Hepatocyte (in vitro differentiated cells): ENCODE results near the gene LRRC19. TPM values are rescaled to one million over a fixed set of nuclear protein-coding genes. Genes with fewer than 3 reads are reported as not detected.

ENCODE experiments used
- DNase-seq: peaks from one replicate; pipeline ENCODE4 v3.0.0-alpha.2; 2016; ENCODE audit warnings: low spot score
- H2AFZ ChIP-seq: fragments of 200-600 bp; sonication (generic); 2 replicates; pipeline ENCODE4 v1.6.0; 2016; ENCODE audit warnings: antibody characterized with exemption, mild to moderate bottlenecking
- H3K27ac ChIP-seq: fragments of 200-600 bp; sonication (generic); 2 replicates; pipeline ENCODE4 v1.5.1; 2016; ENCODE audit warnings: mild to moderate bottlenecking
- H3K27me3 ChIP-seq: fragments of 200-600 bp; sonication (generic); 2 replicates; pipeline ENCODE4 v1.6.1; 2016
- H3K36me3 ChIP-seq: fragments of 200-600 bp; sonication (generic); replicated peaks from 2 replicates; pipeline ENCODE4 v1.5.1; 2016; ENCODE audit warnings: low read depth; ENCODE audit not compliant: insufficient read depth
- H3K4me1 ChIP-seq: fragments of 200-600 bp; sonication (generic); 2 replicates; pipeline ENCODE4 v1.5.1; 2016; ENCODE audit warnings: mild to moderate bottlenecking, moderate library complexity; ENCODE audit not compliant: insufficient read depth
- H3K4me2 ChIP-seq: fragments of 200-600 bp; sonication (generic); 2 replicates; pipeline ENCODE4 v1.6.0; 2016
- H3K4me3 ChIP-seq: fragments of 200-600 bp; sonication (generic); 2 replicates; pipeline ENCODE4 v1.5.1; 2016; ENCODE audit warnings: mild to moderate bottlenecking
- H3K79me2 ChIP-seq: fragments of 200-600 bp; sonication (generic); 2 replicates; pipeline ENCODE4 v1.6.0; 2017; ENCODE audit warnings: mild to moderate bottlenecking
- H3K9me2 ChIP-seq: fragments of 200-600 bp; sonication (generic); replicated peaks from 2 replicates; pipeline ENCODE4 v1.6.0; 2017; ENCODE audit warnings: mild to moderate bottlenecking; ENCODE audit not compliant: insufficient read depth
- H3K9me3 ChIP-seq: fragments of 200-600 bp; sonication (generic); 2 replicates; pipeline ENCODE4 v1.5.1; 2016; ENCODE audit warnings: low read depth, mild to moderate bottlenecking
- H4K20me1 ChIP-seq: fragments of 200-600 bp; sonication (generic); 2 replicates; pipeline ENCODE4 v1.6.0; 2016; ENCODE audit warnings: mild to moderate bottlenecking; ENCODE audit not compliant: insufficient read depth, poor library complexity, severe bottlenecking
- CTCF ChIP-seq: fragments of 200-600 bp; sonication (generic); IDR thresholded peaks from 2 replicates; pipeline ENCODE4 v1.5.1; 2016; ENCODE audit warnings: antibody characterized with exemption, mild to moderate bottlenecking; ENCODE audit not compliant: poor library complexity
- EZH2 ChIP-seq: fragments of 200-600 bp; sonication (generic); IDR thresholded peaks from 2 replicates; pipeline ENCODE4 v1.6.1; 2016; ENCODE audit warnings: antibody characterized with exemption, mild to moderate bottlenecking, borderline replicate concordance
- EZH2phosphoT487 ChIP-seq: fragments of 200-600 bp; sonication (generic); IDR thresholded peaks from one replicate; pipeline ENCODE4 v1.6.1; 2018; ENCODE audit warnings: antibody characterized with exemption, mild to moderate bottlenecking, low read depth, moderate library complexity; ENCODE audit not compliant: unreplicated experiment, severe bottlenecking
- WGBS: methylation state at CpG from one replicate; pipeline ENCODE4 v1.1.6; 2016; ENCODE audit warnings: low lambda C conversion rate; ENCODE audit errors: missing lambda C conversion rate; 5-methylcytosine and 5-hydroxymethylcytosine counted together
- polyA plus RNA-seq: library from polyadenylated mRNA; unstranded; fragments of >200 nt; fragmentation: Nextera tagmentation; extraction: Ambion mirVana; gene quantifications from 2 replicates; pipeline ENCODE4 v1.2.1, GENCODE V29; 2016
- total RNA-seq: library from RNA; depleted of rRNA; stranded (reverse); fragments of >200 nt; gene quantifications from 2 replicates; pipeline ENCODE4 v1.2.3, GENCODE V29; 2014

The LRRC19 gene
- total and polyA plus RNA-seq, 2 experiments from 2014 or later, result 9.6 to 44.6 TPM

- DNase-seq, result no peak
- TF ChIP-seq EZH2 (no peak), CTCF (no peak), EZH2phosphoT487 (no peak)
- Histone ChIP-seq H3K9me2 (no peaks in the 10 kb centered on the region), H3K9me3 (no peaks in the 10 kb centered on the region), H3K27ac (no peak overlapping the region), H3K4me1 (no peaks in the 10 kb centered on the region), H3K27me3 (no peaks in the 10 kb centered on the region), H4K20me1 (no peaks in the 10 kb centered on the region), H3K4me3 (no peak overlapping the region), H3K79me2 (no peaks in the 10 kb centered on the region), H3K36me3 (no peaks in the 10 kb centered on the region), H3K4me2 (no peak overlapping the region), H2AFZ (no peak overlapping the region)
- WGBS, result 92% methylated on average over 2 of the region's 2 CpGs
Observed at GRCh38 chr9:27037499-27037898, 32.0 kb upstream of the LRRC19 start.

GRCh38 chr9:27033815-27034403, 28.4 kb upstream of the LRRC19 start:
- no peak overlapping the region for H2AFZ ChIP-seq
- no peaks in the 10 kb centered on the region for H3K79me2 ChIP-seq
- no peaks in the 10 kb centered on the region for H3K9me3 ChIP-seq
- no peaks in the 10 kb centered on the region for H3K27me3 ChIP-seq
- 11% methylated on average over 4 of the region's 4 CpGs for WGBS
- H3K4me3 ChIP-seq, result no peak overlapping the region
- peak; percentile 68 for DNase-seq
- no peak overlapping the region for H3K27ac ChIP-seq
- no peaks in the 10 kb centered on the region for H3K4me1 ChIP-seq
- TF ChIP-seq CTCF (peak; percentile 84), EZH2 (no peak)
- no peaks in the 10 kb centered on the region for H3K36me3 ChIP-seq
- H4K20me1 ChIP-seq, result no peaks in the 10 kb centered on the region
- H3K9me2 ChIP-seq, result no peaks in the 10 kb centered on the region
- H3K4me2 ChIP-seq, result no peak overlapping the region

GRCh38 chr9:27029186-27029585, 23.7 kb upstream of the LRRC19 start:
- Histone ChIP-seq H3K79me2 (no peaks in the 10 kb centered on the region), H3K36me3 (no peaks in the 10 kb centered on the region), H3K9me2 (no peaks in the 10 kb centered on the region), H4K20me1 (no peaks in the 10 kb centered on the region), H3K4me3 (no peak overlapping the region), H3K4me1 (no peaks in the 10 kb centered on the region), H3K4me2 (no peak overlapping the region), H3K27me3 (no peaks in the 10 kb centered on the region), H3K9me3 (no peaks in the 10 kb centered on the region), H3K27ac (no peak overlapping the region), H2AFZ (no peak overlapping the region)
- DNase-seq, result no peak
- WGBS, result 95% methylated on average over 7 of the region's 7 CpGs
- no peak for TF ChIP-seq EZH2phosphoT487
- TF ChIP-seq CTCF, result no peak
- no peak for TF ChIP-seq EZH2

GRCh38 chr9:27022920-27023319, 17.4 kb upstream of the LRRC19 start:
- Histone ChIP-seq H3K9me3 (no peaks in the 10 kb centered on the region), H2AFZ (no peak overlapping the region), H3K4me3 (no peak overlapping the region), H3K27ac (no peak overlapping the region), H3K79me2 (no peaks in the 10 kb centered on the region), H3K36me3 (no peaks in the 10 kb centered on the region), H3K4me1 (no peaks in the 10 kb centered on the region), H3K4me2 (no peak overlapping the region), H3K27me3 (no peaks in the 10 kb centered on the region), H3K9me2 (no peaks in the 10 kb centered on the region), H4K20me1 (no peaks in the 10 kb centered on the region)
- TF ChIP-seq CTCF, result no peak
- no peak for TF ChIP-seq EZH2phosphoT487
- no peak for TF ChIP-seq EZH2
- DNase-seq, result no peak
- 99% methylated on average over 5 of the region's 5 CpGs for WGBS
